Sigmoid colon (tissue), 7 donors: ENCODE measurements around the gene TOP1. TPM values are rescaled to one million over a fixed set of nuclear protein-coding genes. Genes with fewer than 3 reads are reported as not detected.
"Not testable (repeated sequence)": the region's sequence is repeated elsewhere in the genome, so short reads cannot be mapped to it uniquely, and the experiment has no call there.

Experiments
- DNase-seq: peaks from one replicate; pipeline ENCODE4 v3.0.0-alpha.2; 2019
- H3K27ac ChIP-seq, 4 donors: fragments of 200-600 bp; sonication (generic); one replicate each; pipeline ENCODE4 v1.5.1; 2016 to 2019; ENCODE audit warnings: mild to moderate bottlenecking in 1 of 4
- H3K27me3 ChIP-seq, 3 donors: fragments of 200-600 bp; sonication (generic); one replicate each; pipeline ENCODE4 v1.5.1; 2019; ENCODE audit warnings: mild to moderate bottlenecking in 1 of 3
- H3K36me3 ChIP-seq, 4 donors: fragments of 200-600 bp; sonication (generic); one replicate each; pipeline ENCODE4 v1.5.1; 2016 to 2019
- H3K4me1 ChIP-seq, 4 donors: fragments of 200-600 bp; sonication (generic); one replicate each; pipeline ENCODE4 v1.5.1; 2017 to 2019
- H3K4me3 ChIP-seq, 4 donors: fragments of 200-600 bp; sonication (generic); one replicate each; pipeline ENCODE4 v1.5.1; 2017 to 2019; ENCODE audit warnings: mild to moderate bottlenecking in 2 of 4, moderate library complexity in 1 of 4
- H3K9me3 ChIP-seq, 4 donors: fragments of 200-600 bp in 3 of 4; sonication (generic) in 3 of 4; one replicate each; pipeline versions ENCODE4 v1.5.1 to v1.6.1; 2013 to 2019
- CTCF ChIP-seq, 4 experiments: fragments of 450-650 bp in 3 of 4; fragments of 200-600 bp in 1 of 4; IDR thresholded peaks; one replicate each; pipeline ENCODE4 v1.5.1; 2016 to 2019; ENCODE audit warnings: antibody characterized with exemption in 4 of 4, mild to moderate bottlenecking in 3 of 4, moderate library complexity in 2 of 4
- EP300 ChIP-seq, 4 donors: sonication (generic); formaldehyde crosslinking; IDR thresholded peaks; one replicate each; pipeline ENCODE4 v1.6.1; 2017; ENCODE audit warnings: antibody characterized with exemption in 4 of 4
- POLR2A ChIP-seq, 2 donors: fragments of 450-650 bp; IDR thresholded peaks; one replicate each; pipeline ENCODE4 v1.6.1; 2016; ENCODE audit warnings: antibody characterized with exemption in 2 of 2, mild to moderate bottlenecking in 2 of 2, moderate library complexity in 2 of 2
- POLR2AphosphoS5 ChIP-seq, 4 donors: sonication (generic); formaldehyde crosslinking; IDR thresholded peaks; one replicate each; pipeline ENCODE4 v1.6.1; 2017; ENCODE audit warnings: antibody characterized with exemption in 4 of 4
- whole genome bisulfite sequencing, 2 donors: extraction: QIAGEN DNeasy Blood & Tissue Kit; methylation state at CpG; one replicate each; pipeline ENCODE4 v1.1.7; 2013; 5-methylcytosine and 5-hydroxymethylcytosine counted together
- intact Hi-C: fragments of 100-400 bp; cut with DNase I; formaldehyde crosslinking; loops from one replicate; pipeline ENCODE4 v1.15.1; 2023
- polyA plus RNA-seq, 3 donors: library from polyadenylated mRNA; stranded (reverse); fragments of 200-250 nt; gene quantifications; one replicate each; pipeline ENCODE4 v1.2.3, GENCODE V29; 2013
- total RNA-seq, 4 donors: library from RNA; depleted of rRNA; stranded (reverse); fragments of >200 nt; gene quantifications; one replicate each; pipeline ENCODE4 v1.1.0, GENCODE V29; 2016
- donor health status: healthy with polysubstance abuse.
- donor health status: Bipolar disorder and iron deficiency.
- donor health status: healthy.

Gene TOP1
- total and polyA plus RNA-seq, 7 donors, result 22.0 to 45.0 (median 26.4) TPM

GRCh38 chr20:41002842-41003142, 25.8 kb upstream of the TOP1 start:
- 91 to 95% methylated on average over 1 of the region's 1 CpG for WGBS, 2 donors
- intact Hi-C loops, result no loop called here
- no peak for DNase-seq
- H3K4me3 ChIP-seq, result no peak overlapping the region
- TF ChIP-seq CTCF (IDR thresholded peaks at IDR 0.05) (no peak), POLR2AphosphoS5 (IDR thresholded peaks at IDR 0.05) (no peak), POLR2A (IDR thresholded peaks at IDR 0.05) (no peak), EP300 (IDR thresholded peaks at IDR 0.05) (no peak)
- H3K36me3 ChIP-seq, result no peaks in the 10 kb centered on the region
- H3K27ac ChIP-seq, result peak overlapping the region; percentile 21 to 74 (median 52)
- no peaks in the 10 kb centered on the region for H3K27me3 ChIP-seq
- peaks cover 0 to 29% (median 16%) of the 10 kb centered on the region in 4 donors for H3K4me1 ChIP-seq
- no peaks in the 10 kb centered on the region for H3K9me3 ChIP-seq

GRCh38 chr20:41003143-41003935, 25.3 kb upstream of the TOP1 start:
- WGBS, 2 donors, result 9 to 47% methylated on average over 12 of the region's 12 CpGs

DNA sequence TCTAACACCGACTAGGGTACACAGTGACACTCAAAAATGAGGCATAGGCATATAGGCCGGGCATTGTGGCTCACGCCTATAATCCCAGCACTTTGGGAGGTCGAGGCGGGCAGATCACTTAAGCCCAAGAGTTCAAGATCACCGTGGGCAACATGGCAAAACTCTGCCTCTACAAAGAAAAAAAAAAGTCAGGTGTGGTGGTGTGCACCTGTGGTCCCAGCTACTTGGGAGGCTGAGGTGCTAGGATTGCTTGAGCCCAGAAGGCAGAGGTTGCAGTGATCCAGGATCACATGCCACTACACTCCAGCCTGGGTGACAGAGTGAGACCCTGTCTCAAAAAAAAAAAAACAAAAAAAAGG, 24.7 kb upstream of the TOP1 start:
- H3K4me3 ChIP-seq, H3K27me3 ChIP-seq, H3K9me3 ChIP-seq, H3K36me3 ChIP-seq, DNase-seq, intact Hi-C loops: not testable (repeated sequence)
- H3K4me1 ChIP-seq, result peaks cover 0 to 29% (median 16%) of the 10 kb centered on the region in 4 donors
- H3K27ac ChIP-seq, result peak overlapping the region; percentile 55 to 74 (median 66)
- 76 to 91% methylated on average over 6 of the region's 6 CpGs for WGBS, 2 donors

More at GRCh38 chr20:41003143-41003935, 25.3 kb upstream of the TOP1 start:
- Histone ChIP-seq H3K27me3 (no peaks in the 10 kb centered on the region), H3K4me3 (no peak overlapping the region), H3K27ac (peak overlapping the region; percentile 55 to 74 (median 66)), H3K9me3 (no peaks in the 10 kb centered on the region), H3K36me3 (no peaks in the 10 kb centered on the region), H3K4me1 (peaks cover 0 to 29% (median 16%) of the 10 kb centered on the region in 4 donors)
- DNase-seq, result peak; percentile 94
- TF ChIP-seq POLR2AphosphoS5 (IDR thresholded peaks at IDR 0.05), result peak; percentile 31 to 66 (median 42)
- no peak for TF ChIP-seq POLR2A (IDR thresholded peaks at IDR 0.05)
- TF ChIP-seq EP300 (IDR thresholded peaks at IDR 0.05), result peak in 1 of 4 donors; percentile 48
- intact Hi-C loops, result no loop called here

DNA sequence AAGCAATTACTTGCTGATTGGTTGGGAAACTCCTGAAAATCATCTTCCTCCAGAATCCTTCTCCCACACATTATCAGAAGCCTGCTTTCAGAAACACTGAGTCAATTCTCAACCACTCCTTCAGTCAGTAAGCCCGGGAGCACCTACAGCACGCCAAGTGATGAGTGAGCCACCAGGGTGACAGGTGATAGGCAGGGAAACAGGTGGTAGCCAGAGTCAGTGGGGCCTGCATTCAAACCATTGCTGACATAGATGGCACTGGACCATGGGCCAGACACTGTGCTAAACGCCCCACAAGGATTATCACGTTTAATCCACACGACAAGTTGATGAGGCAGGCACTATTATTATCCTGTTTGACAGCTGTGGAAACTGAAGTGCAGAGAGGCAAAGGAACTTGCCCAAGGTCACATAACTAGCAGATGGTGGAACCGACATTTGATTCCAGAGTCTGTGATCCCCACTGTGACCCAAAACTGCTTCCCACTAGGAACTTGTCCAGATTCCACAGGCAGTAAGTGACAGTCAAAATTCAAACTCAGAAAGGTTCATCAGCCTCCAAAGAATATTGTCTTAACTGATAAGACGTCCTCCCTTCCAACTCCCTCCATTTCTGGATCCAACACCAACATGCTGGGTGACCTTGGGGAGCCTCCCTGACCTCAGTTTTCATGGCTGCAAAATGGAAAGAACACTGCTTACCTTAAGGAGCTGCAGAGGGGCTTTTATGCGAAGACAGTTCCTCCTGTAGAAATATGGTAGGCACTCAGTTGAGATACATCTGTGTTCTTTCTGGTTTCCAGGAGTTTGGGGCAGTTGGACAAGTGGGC, 23.9 kb upstream of the TOP1 start:
- H3K36me3 ChIP-seq, result no peaks in the 10 kb centered on the region
- TF ChIP-seq EP300 (IDR thresholded peaks at IDR 0.05) (no peak), POLR2AphosphoS5 (IDR thresholded peaks at IDR 0.05) (no peak), CTCF (IDR thresholded peaks at IDR 0.05) (no peak), POLR2A (IDR thresholded peaks at IDR 0.05) (no peak)
- peak overlapping the region; percentile 18 to 74 (median 58) for H3K27ac ChIP-seq
- WGBS, 2 donors, result 73 to 80% methylated on average over 8 of the region's 8 CpGs
- intact Hi-C loops, result no loop called here
- DNase-seq, result no peak
- H3K27me3 ChIP-seq, result no peaks in the 10 kb centered on the region
- peaks cover 0 to 29% (median 16%) of the 10 kb centered on the region in 4 donors for H3K4me1 ChIP-seq
- H3K4me3 ChIP-seq, result no peak overlapping the region
- no peaks in the 10 kb centered on the region for H3K9me3 ChIP-seq

- peak; percentile 97 for DNase-seq
- Histone ChIP-seq H3K27me3 (no peaks in the 10 kb centered on the region), H3K36me3 (no peaks in the 10 kb centered on the region), H3K4me1 (peaks cover 0 to 29% (median 16%) of the 10 kb centered on the region in 4 donors), H3K4me3 (no peak overlapping the region), H3K27ac (peak overlapping the region; percentile 18 to 74 (median 58)), H3K9me3 (no peaks in the 10 kb centered on the region)
- TF ChIP-seq POLR2A (IDR thresholded peaks at IDR 0.05) (no peak), POLR2AphosphoS5 (IDR thresholded peaks at IDR 0.05) (peak; percentile 51 to 74 (median 55)), EP300 (IDR thresholded peaks at IDR 0.05) (peak in 1 of 4 donors; percentile 46)
- intact Hi-C loops, result no loop called here
- 7 to 37% methylated on average over 4 of the region's 4 CpGs for WGBS, 2 donors
Measured at GRCh38 chr20:41005361-41005729, 23.3 kb upstream of the TOP1 start.
